Colonic mucosa (tissue), 4 donors: ENCODE measurements around the gene ADAMTS19. TPM values are rescaled to one million over a fixed set of nuclear protein-coding genes. Genes with fewer than 3 reads are reported as not detected.

Experiments used
- DNase-seq: peaks from one replicate; pipeline ENCODE4 v3.0.0-alpha.2; 2020
- H3K27ac ChIP-seq: fragments of 200-600 bp; one replicate; pipeline ENCODE4 v1.8.0; 2021
- H3K27me3 ChIP-seq: fragments of 200-600 bp; one replicate; pipeline ENCODE4 v1.8.0; 2021
- H3K36me3 ChIP-seq: fragments of 200-600 bp; one replicate; pipeline ENCODE4 v1.8.0; 2021
- H3K4me1 ChIP-seq: fragments of 200-600 bp; one replicate; pipeline ENCODE4 v1.8.0; 2021; ENCODE audit warnings: mild to moderate bottlenecking
- H3K4me3 ChIP-seq: fragments of 200-600 bp; one replicate; pipeline ENCODE4 v1.8.0; 2021
- H3K9ac ChIP-seq, 2 donors: one replicate each; pipeline ENCODE4 v1.7.0; 2013; ENCODE audit warnings: control low read depth in 2 of 2, low read depth in 2 of 2, low read length in 2 of 2
- H3K9me3 ChIP-seq: fragments of 200-600 bp; one replicate; pipeline ENCODE4 v1.8.0; 2021
- intact Hi-C: fragments of 100-400 bp; cut with DNase I; formaldehyde crosslinking; loops from one replicate; pipeline ENCODE4 v1.14.1; 2022
- total RNA-seq, 2 donors: library from RNA; stranded (reverse); fragmentation: NEBNext Ultra II Directional in 1 of 2; extraction: Animal tissue kit (Norgen Biotek cat#: 25700) in 1 of 2; gene quantifications; one replicate each; pipeline ENCODE4 v1.2.1, GENCODE V29; 2021
- TF ChIP-seq, protein P1 (sequence below): fragments of 200-600 bp; IDR thresholded peaks from one replicate; pipeline ENCODE4 v1.8.0; 2022; ENCODE audit warnings: antibody characterized with exemption, mild to moderate bottlenecking
- donor health status: healthy.
- donor health status: DM: no; HTN: no; CAD: no.
- donor health status: DM: no; HTN: no; CAD: no.

ADAMTS19 gene
- total RNA-seq, 2 donors from 2014 or later: 0.80 to 1.1 TPM

GRCh38 chr5:129773376-129773775 lies 313.3 kb downstream of the ADAMTS19 start:
- no peaks in the 10 kb centered on the region for H3K36me3 ChIP-seq
- no peaks in the 10 kb centered on the region for H3K4me1 ChIP-seq
- intact Hi-C loops: loop anchor here (2.0 to 5.0 kb wide), 2 partner anchors 79 to 866 kb away; no protein-coding TSS in a partner anchor
- no peak overlapping the region for H3K27ac ChIP-seq
- H3K9ac ChIP-seq: no peak overlapping the region
- no peaks in the 10 kb centered on the region for H3K9me3 ChIP-seq
- H3K27me3 ChIP-seq: no peaks in the 10 kb centered on the region
- DNase-seq: no peak
- H3K4me3 ChIP-seq: no peak overlapping the region
- TF ChIP-seq, protein P1, sequence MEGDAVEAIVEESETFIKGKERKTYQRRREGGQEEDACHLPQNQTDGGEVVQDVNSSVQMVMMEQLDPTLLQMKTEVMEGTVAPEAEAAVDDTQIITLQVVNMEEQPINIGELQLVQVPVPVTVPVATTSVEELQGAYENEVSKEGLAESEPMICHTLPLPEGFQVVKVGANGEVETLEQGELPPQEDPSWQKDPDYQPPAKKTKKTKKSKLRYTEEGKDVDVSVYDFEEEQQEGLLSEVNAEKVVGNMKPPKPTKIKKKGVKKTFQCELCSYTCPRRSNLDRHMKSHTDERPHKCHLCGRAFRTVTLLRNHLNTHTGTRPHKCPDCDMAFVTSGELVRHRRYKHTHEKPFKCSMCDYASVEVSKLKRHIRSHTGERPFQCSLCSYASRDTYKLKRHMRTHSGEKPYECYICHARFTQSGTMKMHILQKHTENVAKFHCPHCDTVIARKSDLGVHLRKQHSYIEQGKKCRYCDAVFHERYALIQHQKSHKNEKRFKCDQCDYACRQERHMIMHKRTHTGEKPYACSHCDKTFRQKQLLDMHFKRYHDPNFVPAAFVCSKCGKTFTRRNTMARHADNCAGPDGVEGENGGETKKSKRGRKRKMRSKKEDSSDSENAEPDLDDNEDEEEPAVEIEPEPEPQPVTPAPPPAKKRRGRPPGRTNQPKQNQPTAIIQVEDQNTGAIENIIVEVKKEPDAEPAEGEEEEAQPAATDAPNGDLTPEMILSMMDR: no peak

DNA sequence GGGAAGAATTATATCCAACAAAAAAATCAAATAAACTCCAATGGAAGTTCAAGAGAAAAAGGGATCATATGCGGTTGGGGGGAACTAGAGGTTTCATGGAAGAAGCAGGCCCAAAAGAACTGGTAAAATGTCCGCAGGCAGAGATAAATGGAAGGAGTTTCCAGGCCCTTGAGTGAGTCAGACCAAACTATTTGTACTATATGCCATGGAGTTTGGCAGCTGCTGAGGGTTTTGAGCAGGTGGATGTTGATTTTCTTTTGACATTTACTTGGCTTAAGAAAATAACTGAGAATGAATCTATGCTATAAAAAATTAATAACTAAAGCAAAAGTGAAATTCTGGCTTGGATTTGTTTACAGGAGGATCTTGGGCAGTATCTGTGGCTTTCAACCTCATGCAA lies 321.5 kb downstream of the ADAMTS19 start:
- Histone ChIP-seq H3K9ac (no peak overlapping the region), H3K36me3 (no peaks in the 10 kb centered on the region), H3K27me3 (no peaks in the 10 kb centered on the region), H3K4me3 (no peak overlapping the region), H3K4me1 (no peaks in the 10 kb centered on the region), H3K9me3 (no peaks in the 10 kb centered on the region), H3K27ac (no peak overlapping the region)
- no peak for DNase-seq
- intact Hi-C loops: no loop called here
- TF ChIP-seq, protein P1: no peak
